Measurements from ENCODE around the gene DRD1.

Gene DRD1

DNA sequence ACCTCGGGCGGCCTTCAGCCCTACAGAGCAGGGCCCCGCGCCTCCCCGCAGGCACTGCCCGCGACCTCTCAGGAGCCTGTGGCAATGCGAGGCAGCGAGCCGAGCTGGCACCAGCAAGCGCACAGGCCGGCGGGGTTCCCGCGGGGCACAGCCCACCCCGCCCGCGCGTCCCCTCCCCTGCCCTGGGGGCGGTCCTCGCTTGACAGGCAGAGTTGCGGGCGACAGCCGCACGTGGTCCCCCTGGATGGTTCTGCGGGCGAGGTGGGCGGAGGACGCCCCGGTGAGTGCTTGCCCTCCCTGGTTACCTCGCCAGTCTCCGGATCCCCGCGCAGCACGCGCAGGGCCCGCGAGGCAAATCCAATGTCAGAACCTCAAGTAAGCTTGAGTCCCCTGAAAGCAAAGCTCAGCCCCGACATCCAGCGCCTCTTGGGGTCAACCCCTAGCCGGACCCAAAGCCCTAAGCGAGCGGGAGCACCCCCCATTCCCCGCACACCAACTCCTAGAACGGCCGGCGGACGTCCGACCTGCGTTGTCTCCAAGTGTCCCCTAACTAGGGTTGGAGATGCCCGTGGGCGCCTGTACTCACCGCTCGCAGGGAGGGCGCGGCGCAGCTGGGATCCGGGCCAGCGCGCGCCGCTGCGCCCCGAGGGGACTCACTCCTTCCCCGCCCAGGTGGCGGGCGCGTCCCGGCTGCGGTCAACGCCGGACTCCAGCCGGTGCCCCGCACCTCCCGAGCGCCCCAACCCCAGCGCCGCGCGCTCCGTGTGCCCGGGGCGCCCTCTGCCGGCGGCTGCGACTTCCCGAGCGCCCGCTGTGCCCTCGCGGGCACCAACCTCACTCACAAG lies at the start of gene DRD1:
Gene DRD1 (minus strand): TSS at position 123 of the 845 bp plus-strand sequence. CDS start 1,083 bp downstream, outside the sequence.
- DNase-seq (ENCODE audit: low read depth), result no peak

DNA sequence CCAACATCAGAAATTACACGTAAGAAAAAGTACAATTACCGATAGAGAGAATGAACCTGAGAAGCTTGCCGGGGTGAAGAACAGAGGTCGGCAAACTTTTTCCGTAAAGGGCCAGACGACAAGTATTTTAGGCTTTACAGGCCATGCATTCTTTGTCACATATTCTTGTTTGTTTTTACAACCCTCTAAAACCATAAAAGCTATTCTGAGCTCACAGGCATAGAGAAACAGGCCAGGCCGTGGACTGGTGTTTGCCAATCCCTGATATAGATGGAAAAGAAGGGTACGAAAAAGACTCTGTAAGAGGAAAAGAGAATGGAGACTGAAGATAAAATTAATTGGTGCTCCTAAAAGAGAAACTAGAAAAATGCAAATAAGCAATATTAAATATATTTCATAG lies 49.7 kb upstream of the DRD1 start:
- no peak for DNase-seq (ENCODE audit: low read depth)

DNA sequence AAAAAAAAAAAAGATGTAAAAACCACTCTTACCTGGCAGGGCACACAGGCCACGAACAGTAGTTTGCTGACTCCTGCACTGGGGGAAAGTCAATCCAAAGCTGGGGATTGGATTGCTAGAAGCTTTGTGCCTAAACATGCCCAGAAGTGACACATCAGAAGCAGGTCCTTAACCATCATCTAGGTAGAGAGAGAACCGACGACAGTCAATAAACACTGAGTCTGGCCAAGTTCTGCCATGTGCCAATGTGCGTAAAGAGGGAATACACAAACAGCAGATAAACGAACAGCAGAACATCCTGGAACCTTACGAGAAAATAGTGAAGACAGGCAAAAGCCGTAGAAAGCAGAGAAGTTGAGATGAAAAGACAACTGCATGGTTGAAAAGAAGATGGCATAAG lies 49.3 kb upstream of the DRD1 start:
- no peak for DNase-seq (ENCODE audit: low read depth)

DNA sequence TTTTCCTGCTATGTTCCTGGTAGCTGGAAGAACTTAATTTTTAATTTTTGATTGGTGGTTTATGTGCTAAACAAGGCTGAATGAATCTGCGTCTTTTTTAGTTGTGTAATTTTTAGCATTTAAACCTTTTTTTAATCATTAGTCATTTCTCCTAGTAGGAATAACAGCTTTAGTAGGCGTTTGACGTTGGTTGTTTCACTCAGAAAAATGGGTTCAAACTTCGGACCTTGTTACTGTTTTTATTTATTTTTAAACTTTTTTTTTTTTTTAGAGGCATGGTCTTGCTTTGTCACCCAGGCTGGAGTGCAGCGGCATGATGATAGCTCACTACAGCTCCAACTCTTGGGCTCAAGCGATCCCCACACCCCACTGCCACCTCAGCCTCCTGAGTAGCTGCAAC lies 47.2 kb upstream of the DRD1 start:
- no peak for DNase-seq (ENCODE audit: low read depth)

DNA sequence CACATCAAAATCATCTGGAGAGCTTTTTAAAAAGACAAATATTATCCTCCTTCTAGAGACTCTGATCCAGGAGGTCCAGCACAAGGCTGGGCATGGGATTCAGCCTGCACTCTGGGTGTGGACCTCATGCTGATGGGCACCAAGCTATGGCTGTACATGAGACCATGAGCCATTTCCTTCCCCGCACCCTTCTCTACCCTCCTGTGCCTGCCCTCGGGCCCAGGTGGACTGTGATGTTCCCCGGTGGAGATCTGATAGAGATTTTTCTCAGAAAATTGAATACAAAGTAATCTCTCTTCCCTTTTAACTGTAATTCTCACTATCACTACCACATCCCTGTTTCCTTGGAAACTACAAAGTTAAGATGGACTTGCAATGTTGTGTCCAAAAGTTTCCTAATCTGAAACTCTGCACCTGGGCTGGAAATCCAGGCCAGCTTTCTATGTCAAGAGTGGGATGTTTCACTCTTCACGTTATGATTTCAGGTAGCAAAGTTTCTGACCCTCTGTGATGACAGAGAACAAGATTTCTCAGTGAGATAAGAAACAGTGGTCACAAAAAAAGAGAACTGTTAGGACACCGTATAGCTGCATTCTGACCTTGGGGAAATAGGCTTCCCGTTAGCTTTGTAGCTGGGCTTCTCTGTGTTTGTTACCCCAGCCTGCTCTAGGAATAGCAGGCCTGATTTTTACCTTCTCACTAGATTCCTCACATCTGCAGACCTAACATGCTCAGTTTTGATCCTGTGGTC lies 45.9 kb upstream of the DRD1 start:
- DNase-seq (ENCODE audit: low read depth), result no peak

DNA sequence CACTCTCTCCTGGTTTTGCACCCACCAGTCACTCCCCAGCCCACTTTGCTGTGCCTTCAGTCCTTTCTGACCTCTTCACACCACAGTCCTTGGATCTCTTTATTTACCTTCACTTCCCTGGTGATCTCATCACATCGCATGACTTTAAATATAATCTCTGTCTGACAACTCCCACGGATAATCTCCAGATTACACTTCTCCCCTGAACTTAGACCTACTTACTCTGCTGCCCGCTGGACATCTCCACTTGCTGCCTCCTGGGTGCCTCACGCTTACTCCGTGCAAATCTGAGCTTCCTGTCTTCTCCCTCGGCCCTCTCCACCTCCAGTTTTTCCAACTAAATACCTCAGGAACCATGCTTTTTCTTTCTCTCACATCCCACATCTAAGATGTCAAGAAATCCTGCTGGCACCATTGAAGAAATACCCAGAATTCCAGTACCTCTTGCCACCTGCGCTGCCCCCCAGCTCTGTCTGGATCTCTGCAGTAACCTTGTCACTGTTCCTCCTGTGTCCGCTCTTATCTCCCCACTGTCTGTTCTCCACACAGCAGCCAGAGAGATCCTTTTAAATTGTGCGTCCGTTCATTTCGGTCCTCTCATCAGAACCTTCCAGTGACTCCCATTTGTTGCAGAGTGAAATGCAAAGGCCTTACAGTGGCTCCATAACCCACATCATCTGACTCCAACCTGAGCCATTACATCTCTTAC lies 43.7 kb upstream of the DRD1 start:
- no peak for DNase-seq (ENCODE audit: low read depth)

DNA sequence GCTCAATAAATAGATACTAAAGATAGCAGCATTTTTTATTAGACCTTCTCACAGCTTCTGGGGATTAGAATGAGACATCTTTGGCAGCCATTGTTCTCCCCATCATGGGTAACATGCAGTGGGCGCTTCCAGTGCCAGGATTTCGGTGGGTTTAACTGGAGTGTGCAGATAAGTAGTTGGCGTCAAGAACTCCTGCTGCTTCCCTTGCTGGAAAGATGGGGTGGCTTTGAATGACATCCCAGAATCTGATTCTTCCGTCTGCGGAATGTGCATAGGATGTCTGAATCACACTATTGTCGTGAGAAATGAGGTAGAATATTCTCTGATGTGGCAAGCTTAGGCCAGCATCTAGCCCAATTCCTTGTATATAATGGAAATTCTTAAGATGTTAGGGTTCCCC lies 41.6 kb upstream of the DRD1 start:
- no peak for DNase-seq (ENCODE audit: low read depth)

DNA sequence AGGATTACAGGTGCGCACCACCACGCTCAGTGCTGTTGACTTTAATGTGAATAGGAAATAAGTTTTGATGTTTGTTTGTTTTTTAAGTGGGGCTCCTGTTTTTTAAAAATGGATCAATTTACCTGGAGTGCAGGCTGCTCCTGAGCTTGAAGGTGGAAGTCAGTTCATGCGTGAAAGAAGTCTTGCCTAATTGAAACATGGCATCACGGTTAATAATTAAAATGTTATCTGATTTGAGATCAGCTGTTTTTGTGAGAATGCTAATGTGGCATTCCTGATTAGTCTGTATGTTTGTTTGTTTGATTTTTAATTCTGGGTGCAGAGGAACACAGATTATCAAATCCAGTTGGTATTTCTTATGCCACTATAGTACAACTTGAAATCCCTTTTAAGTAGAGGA lies 40.8 kb upstream of the DRD1 start:
- no peak for DNase-seq (ENCODE audit: low read depth)

DNA sequence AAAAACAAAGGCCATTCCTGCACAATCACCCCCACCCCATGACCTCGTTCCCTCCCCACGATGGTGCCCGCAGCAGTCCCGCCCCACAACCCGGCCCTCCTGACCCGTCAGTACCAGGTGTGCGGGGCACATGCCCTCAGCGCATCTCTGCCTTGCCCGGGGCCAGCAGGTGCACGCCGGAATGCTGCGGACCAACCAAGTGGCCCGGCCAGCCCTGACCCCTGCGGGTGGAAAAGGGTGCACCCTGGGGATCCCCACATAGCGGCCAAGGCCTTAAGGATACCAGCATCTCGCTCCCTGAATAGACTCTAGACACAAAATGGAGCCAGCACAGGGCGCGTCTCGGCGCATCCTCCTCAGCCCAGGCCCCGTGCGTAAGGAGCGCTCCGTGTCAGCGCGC lies 40.3 kb upstream of the DRD1 start:
- no peak for DNase-seq (ENCODE audit: low read depth)

DNA sequence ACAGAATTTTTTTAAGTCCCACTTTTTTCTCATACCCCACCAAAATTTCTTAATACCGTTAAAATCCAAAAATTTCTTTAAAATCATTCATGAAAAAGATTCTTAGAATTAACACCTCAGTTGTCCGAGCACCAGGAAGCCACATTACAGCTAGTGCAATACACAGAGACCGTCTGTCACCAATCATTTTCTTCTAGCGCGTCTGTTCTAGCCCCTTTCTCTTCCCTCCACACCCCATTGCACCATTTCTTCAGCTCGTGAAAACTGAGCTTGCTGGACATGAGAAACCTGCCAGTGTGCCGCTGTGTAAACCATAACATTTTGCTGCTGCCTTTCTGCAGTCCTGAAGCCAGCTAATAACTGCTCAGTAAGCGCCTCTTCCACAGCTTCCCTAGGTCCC lies 39.4 kb upstream of the DRD1 start:
- no peak for DNase-seq (ENCODE audit: low read depth)

DNA sequence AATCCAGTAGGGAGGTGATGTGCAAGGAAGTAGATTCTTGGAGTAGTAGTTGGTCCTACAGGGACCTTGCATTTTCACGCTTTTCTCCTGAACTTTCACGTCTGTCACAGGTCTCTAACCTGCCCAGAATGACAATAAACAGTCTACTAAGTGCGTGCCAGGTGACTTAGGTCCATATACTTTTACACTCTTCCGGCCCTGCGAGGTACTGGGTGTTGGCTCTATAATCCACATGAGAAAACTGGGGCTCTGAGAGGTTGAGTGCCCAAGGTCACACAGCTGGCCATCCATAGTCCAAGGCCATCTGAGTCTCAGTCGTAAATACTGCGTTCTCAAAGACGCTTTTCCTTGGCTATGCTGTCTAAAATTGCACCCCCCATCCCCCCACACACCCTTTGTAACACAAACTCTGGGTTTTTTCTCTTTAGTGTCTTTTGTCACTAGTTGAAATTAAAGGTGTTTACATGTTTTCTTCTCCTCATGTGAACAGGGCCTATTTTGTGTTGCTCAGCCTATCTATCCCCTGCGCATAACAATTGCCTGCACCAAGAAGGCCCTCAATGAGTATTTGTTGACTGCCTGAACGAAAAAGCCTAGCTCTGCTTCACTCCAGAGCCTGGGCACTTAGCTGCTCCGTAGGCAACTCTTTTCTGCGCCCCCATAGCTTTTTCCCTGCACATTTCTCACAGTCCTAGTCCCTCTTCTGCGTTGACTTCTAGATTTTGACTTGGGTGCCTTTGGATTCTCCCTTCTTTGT lies 35.3 kb upstream of the DRD1 start:
- DNase-seq (ENCODE audit: low read depth), result no peak

DNA sequence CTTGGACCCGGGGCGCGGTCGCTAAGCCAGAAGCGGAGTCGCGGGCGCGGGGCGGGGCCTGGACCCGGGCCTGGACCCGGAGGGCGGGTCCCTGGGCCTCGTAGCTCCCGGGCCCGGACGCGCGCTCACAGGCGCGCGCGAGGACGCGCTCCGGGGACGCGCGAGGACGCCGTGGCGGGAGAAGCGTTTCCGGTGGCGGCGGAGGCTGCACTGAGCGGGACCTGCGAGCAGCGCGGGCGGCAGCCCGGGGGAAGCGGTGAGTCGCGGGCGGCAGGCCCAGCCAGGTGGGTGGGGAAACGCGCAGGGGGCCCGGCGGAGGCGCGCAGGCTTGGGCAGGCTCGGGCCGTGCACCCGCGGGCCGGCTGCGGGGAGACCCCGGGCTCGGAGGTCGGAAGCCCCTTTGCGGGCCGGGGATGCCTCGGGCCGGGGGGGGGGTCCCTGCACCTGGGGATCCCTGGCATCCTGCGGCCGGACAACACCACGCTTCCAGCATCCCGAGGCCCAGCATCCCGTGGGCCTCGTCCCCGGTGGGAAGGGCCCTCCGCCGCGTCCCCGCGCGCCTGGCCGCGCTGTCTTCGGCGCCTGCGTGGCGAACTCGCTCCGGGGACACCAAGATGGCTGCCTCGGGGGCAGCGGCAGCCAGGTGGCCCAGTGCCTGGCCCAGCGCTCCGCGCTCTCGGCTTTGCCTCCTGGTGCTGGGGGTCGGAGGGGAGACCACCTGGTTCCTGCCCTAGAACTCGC lies 34.6 kb upstream of the DRD1 start, which contains the start of gene SFXN1:
Gene SFXN1 (plus strand): TSS at position 177 of the 741 bp plus-strand sequence. CDS start 13,544 bp downstream, outside the sequence.
- DNase-seq (ENCODE audit: low read depth), result no peak

DNA sequence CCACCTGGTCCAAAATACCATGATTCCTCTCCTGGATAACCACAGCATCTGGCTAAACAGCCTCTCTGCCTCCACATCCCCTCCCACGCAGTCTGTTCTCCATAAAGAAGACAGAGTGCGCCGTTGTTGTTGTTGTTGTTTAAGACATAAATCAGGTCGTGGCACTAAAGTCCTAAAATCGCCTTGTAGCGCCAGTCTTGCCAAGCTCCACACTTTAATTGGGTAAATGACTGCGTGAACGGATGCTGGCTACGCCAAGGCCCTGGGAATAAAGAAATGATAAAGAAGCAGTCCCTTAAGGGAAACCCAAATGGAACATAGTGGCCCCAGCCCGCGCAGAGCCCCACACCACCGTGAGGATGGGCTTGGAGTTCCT lies 34.0 kb upstream of the DRD1 start:
- DNase-seq (ENCODE audit: low read depth), result no peak

DNA sequence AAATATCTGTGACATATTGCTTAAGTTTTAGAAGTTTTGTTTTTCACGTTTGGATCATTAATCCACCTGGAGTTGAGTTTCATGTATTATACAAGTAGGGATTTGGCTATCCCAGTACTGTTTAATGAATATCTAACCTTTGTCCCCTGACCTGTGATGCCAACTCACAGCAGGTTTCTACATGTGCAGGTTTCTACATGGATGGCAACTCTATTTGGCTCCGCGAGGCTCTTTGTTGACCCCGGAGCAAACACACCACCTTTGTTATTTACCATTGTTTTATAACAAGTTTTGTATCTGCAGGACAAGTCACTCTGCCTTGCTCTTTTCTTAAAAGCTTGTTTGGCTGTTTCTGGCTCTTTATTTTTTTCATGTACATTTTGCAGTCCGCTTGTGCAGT lies 33.5 kb upstream of the DRD1 start:
- DNase-seq (ENCODE audit: low read depth), result no peak

DNA sequence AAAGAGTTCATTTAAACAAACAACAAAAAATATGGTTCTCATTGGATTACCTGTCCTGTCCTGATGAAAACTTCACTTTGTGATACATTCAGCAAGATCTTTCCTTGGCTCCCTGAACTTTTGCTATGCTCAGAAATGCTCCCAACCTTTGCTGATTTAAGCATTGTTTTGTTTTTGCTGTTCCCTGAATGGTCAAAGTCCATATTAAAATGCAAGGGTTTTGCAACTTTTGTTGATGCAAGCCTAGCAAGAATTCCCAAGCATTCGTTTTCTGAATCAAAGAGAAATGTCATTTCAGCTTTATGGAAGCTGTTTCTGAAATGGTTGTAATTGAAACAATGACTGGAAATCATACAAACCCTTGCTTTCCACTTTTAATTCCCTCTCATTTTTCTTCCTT lies 31.3 kb upstream of the DRD1 start:
- no peak for DNase-seq (ENCODE audit: low read depth)

DNA sequence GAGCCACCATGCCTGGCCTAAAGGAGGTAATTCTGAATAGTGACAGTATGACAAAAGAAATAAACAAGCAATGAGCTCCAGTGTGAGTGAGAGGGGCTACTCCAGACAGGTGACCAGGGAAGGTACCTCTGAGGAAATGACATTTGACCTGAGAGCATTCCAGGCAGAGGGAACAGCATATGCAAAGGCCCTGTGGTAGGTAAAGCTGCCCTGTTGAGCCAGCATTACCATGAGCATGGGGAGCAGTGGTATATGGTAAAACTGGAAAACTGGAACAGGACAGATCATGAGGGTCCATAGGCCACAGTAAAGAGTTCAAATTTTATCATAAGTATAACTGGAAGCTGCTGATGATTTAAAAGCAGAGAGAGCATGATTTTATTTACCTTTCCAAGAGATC lies 28.4 kb upstream of the DRD1 start:
- DNase-seq (ENCODE audit: low read depth), result no peak

DNA sequence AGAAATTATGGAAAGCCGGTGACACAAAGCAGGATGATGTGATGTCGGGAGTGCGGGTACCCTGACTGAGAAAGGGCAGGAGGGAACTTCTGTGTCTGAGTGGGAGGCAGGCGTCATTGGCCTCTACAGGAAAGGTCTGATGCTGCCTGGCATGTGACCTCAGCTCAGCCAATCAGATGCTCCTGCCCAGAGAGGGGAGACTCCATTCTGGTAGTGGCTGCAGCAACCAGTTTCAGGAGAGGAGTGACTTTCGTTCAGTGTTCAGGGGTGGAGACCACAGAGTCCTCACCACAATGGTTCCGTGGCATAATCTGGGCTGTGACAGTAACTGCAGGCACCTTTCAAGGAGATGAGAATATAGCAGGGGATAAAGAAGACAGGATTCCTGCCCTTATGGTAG lies 27.6 kb upstream of the DRD1 start:
- no peak for DNase-seq (ENCODE audit: low read depth)

DNA sequence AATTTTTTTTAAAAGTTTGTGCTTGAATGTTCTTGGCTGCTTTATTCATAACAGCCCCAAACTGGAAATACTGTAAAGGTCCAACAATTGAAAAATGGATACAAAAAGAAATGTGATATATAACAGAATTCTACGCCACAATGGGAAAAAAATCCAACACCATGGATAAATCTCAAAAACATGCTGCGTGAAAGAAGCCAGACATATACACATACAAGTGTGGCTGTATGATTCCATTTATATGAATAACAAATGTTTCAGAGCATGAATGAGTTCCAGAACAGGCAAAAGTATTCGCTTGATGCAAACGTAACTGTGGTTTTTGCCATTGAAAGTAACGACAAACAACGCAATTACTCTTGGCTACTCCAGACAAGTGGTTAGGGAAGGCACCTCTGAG lies 27.2 kb upstream of the DRD1 start:
- DNase-seq (ENCODE audit: low read depth), result no peak

DNA sequence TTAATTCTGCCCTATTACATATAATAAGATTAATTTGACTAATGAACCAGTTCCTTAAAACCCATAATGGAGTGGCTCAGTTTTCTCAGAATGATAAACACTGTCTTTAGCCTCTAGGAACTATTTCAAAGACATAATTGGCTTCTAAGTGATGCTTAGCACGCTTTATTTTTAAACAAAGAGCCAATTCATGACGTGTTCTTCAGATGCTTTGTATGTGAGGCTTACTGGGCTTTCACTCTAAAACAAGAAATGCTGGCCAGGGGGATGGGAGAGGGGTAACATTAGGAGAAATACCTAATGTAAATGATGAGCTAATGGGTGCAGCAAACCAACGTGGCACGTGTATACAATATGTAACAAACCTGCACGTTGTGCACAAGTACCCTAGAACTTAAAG lies 26.8 kb upstream of the DRD1 start:
- DNase-seq (ENCODE audit: low read depth), result no peak

DNA sequence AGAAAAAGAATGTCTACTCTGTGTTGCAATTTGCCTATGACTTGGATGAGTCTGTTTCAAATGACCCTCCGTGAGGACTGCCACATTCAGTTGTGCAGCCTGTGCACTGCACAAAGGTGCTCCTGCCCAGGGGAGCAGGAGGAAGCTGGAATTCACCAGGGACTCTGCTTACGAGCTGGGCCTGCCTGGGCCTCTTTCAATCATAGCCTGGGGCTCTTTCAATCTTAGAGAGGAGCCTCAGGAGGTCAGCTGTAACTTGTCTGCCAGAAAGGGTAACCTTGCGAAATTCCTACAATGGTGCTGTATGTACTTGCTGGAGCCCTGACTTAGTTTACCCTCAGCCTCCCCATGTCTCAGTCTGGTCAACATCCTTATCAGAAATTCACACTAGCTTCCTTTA lies 25.9 kb upstream of the DRD1 start:
- no peak for DNase-seq (ENCODE audit: low read depth)

DNA sequence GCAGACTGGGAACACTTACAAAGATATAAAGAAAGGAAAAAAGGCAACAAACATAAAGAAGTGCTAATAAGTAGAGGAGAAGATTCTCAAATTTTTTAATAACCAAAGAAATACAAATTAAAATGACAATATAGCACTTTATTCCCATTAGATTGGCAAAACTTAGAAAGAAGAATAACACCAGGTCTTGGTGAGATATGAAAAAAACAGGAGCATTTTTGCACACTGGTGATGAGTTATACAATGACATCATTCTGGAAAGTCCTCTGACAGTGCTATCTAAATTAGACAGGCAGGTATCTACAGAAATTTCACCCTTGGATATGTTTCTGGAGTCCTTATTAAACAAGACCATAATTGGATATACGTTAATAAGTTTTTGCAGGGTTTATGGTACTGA lies 24.9 kb upstream of the DRD1 start:
- no peak for DNase-seq (ENCODE audit: low read depth)

All from GM04503 (cell line).